B cell (primary cell): ENCODE results near the gene SCAF11.

Experiments
- CTCF ChIP-seq: fragments of 200-600 bp; IDR thresholded peaks from one replicate; pipeline ENCODE4 v1.8.0; 2022; ENCODE audit warnings: antibody characterized with exemption, mild to moderate bottlenecking
- EZH2 ChIP-seq: IDR thresholded peaks from 2 replicates; pipeline ENCODE4 v1.6.1; 2012; ENCODE audit warnings: borderline replicate concordance, low read depth, mild to moderate bottlenecking, moderate library complexity, low read length; ENCODE audit not compliant: insufficient read depth, poor library complexity, severe bottlenecking

- TF ChIP-seq CTCF: no peak
- TF ChIP-seq EZH2: no peak
Measured at GRCh38 chr12:45986641-45987339, 3.6 kb downstream of the SCAF11 start.
